ENCODE data around the gene EDA. TPM values are rescaled to one million over a fixed set of nuclear protein-coding genes. Genes with fewer than 3 reads are reported as not detected.

The EDA gene
- total and polyA plus RNA-seq, 12 donors: 2.3 to 9.4 (median 5.2) TPM

DNA sequence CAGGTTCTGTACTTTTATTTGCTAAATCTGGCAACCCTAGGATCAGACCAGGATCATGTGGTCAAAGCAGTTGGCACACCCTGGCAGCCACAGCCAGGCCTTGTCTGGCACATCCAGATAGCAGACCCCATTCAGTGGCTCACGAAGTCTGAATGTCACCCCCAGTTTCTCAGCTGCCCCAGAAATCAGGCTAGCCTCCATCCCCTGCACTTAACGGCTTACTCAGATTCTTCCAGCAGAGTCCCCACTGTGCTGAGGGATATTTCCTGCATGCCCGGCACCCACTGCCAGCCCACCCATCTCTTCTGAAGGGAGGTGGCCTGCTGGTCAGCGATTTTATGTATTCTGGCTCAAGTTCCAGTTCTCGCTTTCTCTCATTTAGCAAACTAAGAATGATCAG is 438.5 kb downstream of the EDA start:
- Histone ChIP-seq H3K36me3 (no peaks in the 10 kb centered on the region), H3K4me1 (no peaks in the 10 kb centered on the region), H3K9me3 (no peaks in the 10 kb centered on the region), H3K27me3 (peaks cover 0 to 51% (median 0%) of the 10 kb centered on the region in 7 donors), H3K4me3 (no peak overlapping the region), H3K27ac (no peak overlapping the region)
- TF ChIP-seq, protein P1, sequence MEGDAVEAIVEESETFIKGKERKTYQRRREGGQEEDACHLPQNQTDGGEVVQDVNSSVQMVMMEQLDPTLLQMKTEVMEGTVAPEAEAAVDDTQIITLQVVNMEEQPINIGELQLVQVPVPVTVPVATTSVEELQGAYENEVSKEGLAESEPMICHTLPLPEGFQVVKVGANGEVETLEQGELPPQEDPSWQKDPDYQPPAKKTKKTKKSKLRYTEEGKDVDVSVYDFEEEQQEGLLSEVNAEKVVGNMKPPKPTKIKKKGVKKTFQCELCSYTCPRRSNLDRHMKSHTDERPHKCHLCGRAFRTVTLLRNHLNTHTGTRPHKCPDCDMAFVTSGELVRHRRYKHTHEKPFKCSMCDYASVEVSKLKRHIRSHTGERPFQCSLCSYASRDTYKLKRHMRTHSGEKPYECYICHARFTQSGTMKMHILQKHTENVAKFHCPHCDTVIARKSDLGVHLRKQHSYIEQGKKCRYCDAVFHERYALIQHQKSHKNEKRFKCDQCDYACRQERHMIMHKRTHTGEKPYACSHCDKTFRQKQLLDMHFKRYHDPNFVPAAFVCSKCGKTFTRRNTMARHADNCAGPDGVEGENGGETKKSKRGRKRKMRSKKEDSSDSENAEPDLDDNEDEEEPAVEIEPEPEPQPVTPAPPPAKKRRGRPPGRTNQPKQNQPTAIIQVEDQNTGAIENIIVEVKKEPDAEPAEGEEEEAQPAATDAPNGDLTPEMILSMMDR (IDR thresholded peaks at IDR 0.05): no peak
- ATAC-seq (no peak), DNase-seq (no peak)
- 88 to 93% methylated on average over 5 of the region's 5 CpGs for WGBS, 2 donors
- intact Hi-C loops (cut with DNase I): no loop called here

DNA sequence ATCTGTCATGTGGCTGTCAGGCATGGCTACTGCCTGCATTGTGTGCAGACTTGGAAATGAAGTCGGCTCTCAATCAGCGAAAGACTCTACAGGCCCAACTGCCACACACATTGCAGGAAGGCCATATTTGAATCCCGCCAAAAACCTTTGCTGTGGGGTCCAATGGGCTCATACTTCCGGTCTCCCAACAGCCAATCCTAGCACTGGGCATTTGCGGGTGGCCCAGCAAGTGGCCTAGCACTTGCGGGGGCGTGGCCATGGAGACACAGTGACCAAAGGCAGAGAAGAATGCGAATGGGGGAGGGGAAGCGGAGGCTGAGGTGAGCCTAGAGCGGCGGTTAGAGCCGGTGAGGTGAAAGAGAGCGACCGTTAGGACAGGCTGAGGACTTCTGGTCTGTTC is 446.2 kb downstream of the EDA start, which contains the start of gene OTUD6A:
Gene OTUD6A, plus strand, starts transcription at position 382 of the 400 bp plus-strand sequence. CDS start 68 bp downstream, outside the sequence.
- ATAC-seq: no peak
- Histone ChIP-seq H3K27ac (no peak within 1 kb of the TSS), H3K36me3 (no peaks in the 10 kb centered on the region), H3K27me3 (peaks cover 0 to 23% (median 0%) of the 10 kb centered on the region in 7 donors), H3K4me1 (no peaks in the 10 kb centered on the region), H3K9me3 (peaks cover 0 to 11% (median 0%) of the 10 kb centered on the region in 11 donors), H3K4me3 (no peak within 1 kb of the TSS)
- intact Hi-C loops (cut with DNase I): no loop called here
- 96 to 97% methylated on average over 13 to 14 of the region's 14 CpGs for WGBS, 2 donors
- TF ChIP-seq, protein P1 (IDR thresholded peaks at IDR 0.05): no peak
- DNase-seq: no peak

DNA sequence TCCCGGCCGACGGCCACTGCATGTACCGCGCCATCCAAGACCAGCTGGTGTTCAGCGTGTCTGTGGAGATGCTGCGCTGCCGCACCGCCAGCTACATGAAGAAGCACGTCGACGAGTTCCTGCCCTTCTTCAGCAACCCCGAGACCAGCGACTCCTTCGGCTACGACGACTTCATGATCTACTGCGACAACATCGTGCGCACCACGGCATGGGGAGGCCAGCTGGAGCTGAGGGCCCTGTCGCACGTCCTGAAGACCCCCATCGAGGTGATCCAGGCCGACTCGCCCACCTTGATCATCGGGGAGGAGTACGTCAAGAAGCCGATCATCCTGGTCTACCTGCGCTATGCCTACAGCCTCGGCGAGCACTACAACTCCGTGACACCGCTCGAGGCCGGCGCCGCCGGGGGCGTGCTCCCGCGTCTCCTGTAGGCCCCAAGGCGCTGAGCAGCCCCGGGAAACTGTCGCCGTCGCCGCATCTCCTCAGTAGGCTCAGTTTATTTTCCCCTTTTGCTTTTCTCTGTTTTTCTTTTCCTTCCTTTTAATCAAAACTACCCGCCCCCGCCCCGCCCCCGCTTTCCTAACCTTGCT is 447.1 kb downstream of the EDA start:
- H3K4me3 ChIP-seq: no peak overlapping the region
- peaks cover 0 to 20% (median 0%) of the 10 kb centered on the region in 7 donors for H3K27me3 ChIP-seq
- DNase-seq (no peak), ATAC-seq (no peak)
- H3K27ac ChIP-seq: no peak overlapping the region
- TF ChIP-seq, protein P1 (IDR thresholded peaks at IDR 0.05): no peak
- no peaks in the 10 kb centered on the region for H3K4me1 ChIP-seq
- peaks cover 0 to 11% (median 0%) of the 10 kb centered on the region in 11 donors for H3K9me3 ChIP-seq
- intact Hi-C loops (cut with DNase I): no loop called here
- 96 to 97% methylated on average over 49 to 50 of the region's 52 CpGs for WGBS, 2 donors
- H3K36me3 ChIP-seq: no peaks in the 10 kb centered on the region

DNA sequence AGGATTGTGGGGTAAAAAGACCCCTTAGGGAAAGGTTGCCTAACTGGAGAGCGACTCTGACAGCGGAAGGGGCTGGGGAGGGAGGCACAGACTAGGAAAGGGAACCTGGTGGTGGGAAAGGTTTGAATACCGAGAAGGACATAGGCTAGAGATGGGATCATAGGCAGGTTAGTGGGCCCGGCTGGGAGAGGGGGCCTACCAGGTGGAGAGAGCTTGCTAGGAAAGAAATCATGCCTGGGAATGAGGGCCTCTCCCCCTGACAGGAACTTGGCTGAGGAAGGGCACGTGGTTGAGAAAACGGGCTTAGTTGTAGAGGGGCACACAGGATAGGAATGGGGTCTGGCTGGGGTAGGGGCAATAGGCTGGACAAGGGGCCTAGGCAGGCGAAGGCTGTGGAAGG is 450.7 kb downstream of the EDA start:
- intact Hi-C loops (cut with DNase I): no loop called here
- Histone ChIP-seq H3K4me3 (no peak overlapping the region), H3K36me3 (no peaks in the 10 kb centered on the region), H3K9me3 (peaks cover 0 to 11% (median 0%) of the 10 kb centered on the region in 11 donors), H3K4me1 (no peaks in the 10 kb centered on the region), H3K27ac (no peak overlapping the region), H3K27me3 (peaks cover 0 to 24% (median 0%) of the 10 kb centered on the region in 7 donors)
- TF ChIP-seq, protein P1 (IDR thresholded peaks at IDR 0.05): no peak
- 91 to 98% methylated on average over 7 of the region's 7 CpGs for WGBS, 2 donors
- DNase-seq (no peak), ATAC-seq (no peak)

Measured in heart right ventricle (tissue), 16 donors.